GM21423 (cell line): ENCODE results near the gene CAV1.
"Not testable (repeated sequence)": the region's sequence is repeated elsewhere in the genome, so short reads cannot be mapped to it uniquely, and the experiment has no call there.

Source experiments
- ATAC-seq: cut with Tn5 transposase; IDR thresholded peaks from one replicate; pipeline ENCODE4 v1.9.1; 2021; ENCODE audit warnings: mild to moderate bottlenecking, moderate library complexity; ENCODE audit not compliant: unreplicated experiment

CAV1 gene

DNA sequence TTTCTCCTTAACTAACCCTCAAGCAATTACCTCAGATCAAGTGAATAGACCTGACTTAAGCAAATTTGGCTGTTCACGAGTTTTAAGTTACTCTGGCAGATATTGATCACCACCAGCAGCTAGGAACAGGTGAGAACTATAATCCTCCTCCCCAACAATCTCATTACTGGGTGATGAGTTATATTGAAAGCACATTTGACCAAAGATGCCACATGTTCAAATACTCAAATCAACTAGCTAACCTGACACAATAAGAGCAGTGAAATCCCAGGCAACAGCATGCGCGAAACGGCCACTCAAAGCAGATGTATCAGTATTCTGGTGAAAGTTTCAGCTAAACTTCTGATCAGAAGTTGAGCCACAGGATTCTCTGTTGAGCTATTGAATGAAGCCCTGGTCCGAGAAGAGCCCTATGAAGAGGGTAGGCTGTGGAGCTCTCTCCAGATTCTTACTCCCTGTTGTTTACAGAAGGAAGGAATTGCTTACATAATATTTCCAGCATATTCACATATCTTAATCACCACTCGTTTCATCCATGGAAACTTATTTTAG is 52.6 kb downstream of the CAV1 start:
- ATAC-seq, result peak; percentile 74

GRCh38 chr7:116578526-116578925 is 53.7 kb downstream of the CAV1 start:
- ATAC-seq, result no peak

GRCh38 chr7:116579322-116579721 is 54.5 kb downstream of the CAV1 start:
- no peak for ATAC-seq

GRCh38 chr7:116579835-116580234 is 55.0 kb downstream of the CAV1 start:
- no peak for ATAC-seq

DNA sequence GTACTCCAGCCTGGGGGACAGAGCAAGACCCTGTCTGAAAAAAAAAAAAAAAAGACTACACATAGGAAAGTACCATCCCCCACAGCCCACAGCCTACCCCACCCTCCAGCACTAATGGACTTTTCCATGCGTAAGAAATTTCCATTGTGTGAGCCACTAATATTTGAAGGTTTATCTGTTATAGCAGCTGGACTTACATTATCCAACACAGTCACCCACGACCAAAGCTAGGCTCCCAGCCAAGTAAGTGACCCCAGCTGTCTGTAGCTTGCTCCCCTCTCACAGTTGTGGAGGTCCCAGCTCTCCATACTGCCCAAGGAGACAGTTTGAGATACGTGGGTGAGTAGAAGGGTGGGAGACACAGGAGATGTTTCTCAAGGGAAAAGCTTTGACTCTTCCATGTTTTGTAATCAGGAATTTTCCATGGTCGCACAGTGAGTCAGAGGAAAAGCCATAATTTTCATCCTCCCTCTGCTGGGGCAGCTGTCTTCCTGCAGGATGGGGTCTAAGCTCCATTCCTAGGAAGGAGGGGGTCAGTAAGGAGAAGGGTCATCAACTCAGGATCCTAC is 57.4 kb downstream of the CAV1 start:
- no peak for ATAC-seq

GRCh38 chr7:116582806-116583444 is 58.1 kb downstream of the CAV1 start:
- no peak for ATAC-seq

GRCh38 chr7:116583653-116584052 is 58.8 kb downstream of the CAV1 start:
- peak; percentile 95 for ATAC-seq

GRCh38 chr7:116584721-116585120 is 59.9 kb downstream of the CAV1 start:
- no peak for ATAC-seq

GRCh38 chr7:116585392-116585791 is 60.6 kb downstream of the CAV1 start:
- no peak for ATAC-seq

DNA sequence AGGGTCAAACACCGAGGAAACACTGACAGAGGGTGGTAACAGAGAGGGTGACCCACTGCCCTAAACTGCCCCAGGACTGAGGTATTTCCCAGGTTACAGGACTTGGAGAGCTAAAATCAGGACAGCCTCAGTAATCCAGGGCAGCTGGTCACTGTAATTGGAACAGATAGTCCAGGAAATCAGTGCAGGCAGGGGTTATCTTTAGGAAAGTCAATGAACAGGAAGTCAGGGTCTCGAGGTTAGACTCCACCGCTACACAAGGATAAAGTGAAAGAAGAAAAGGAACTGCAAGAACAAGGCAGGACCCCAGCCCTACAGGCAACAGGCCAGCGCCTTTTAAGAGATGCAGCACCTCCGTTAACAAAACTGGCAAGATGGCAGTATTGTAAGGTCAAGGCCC is 61.1 kb downstream of the CAV1 start:
- ATAC-seq, result no peak

- not testable (repeated sequence) for ATAC-seq
These were observed 62.4 kb downstream of the CAV1 start for GRCh38 chr7:116587200-116587599.

DNA sequence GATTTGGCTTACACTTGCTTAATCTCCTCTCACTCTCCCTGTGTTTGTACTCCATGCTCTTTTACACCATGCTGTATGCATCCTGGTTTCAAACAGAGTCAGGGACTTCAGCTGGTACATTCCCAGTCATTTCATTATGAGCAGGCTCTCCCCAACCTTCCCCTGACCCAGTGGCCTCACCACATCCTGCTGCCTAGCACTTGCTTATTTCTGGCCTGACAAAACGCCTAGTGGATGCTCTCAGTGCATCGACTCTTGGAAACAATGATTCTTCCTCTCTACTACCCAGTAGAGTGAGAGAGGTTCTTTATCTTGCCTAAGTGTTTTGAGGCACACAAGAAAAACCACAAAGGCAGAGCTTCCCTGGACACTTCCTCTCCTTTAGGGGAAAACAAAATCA is 63.4 kb downstream of the CAV1 start:
- ATAC-seq, result peak; percentile 69

GRCh38 chr7:116588641-116589594 is 64.1 kb downstream of the CAV1 start:
- no peak for ATAC-seq

- no peak for ATAC-seq
These were observed 66.6 kb downstream of the CAV1 start for GRCh38 chr7:116591202-116592040.

GRCh38 chr7:116592041-116592355 is 67.2 kb downstream of the CAV1 start:
- ATAC-seq, result no peak

DNA sequence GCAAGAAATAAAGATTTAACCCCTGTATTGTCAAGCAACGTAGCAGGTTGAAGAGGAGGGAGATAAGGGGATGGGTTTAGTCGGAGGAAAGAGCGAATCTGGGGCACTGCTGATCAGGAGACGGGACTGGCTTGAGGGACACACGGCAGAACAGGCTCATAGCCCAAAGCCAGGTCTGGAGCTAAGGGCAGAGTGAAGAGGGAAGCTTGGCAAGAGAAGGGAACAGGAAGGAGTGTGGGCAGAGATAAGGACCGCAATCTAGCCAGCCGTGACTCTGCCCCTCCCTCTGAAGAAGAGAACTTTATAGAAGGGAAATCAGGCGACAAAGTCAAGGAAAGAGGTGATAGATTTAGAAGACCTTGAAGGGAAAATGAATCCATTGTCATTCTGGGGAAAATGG is 67.6 kb downstream of the CAV1 start:
- no peak for ATAC-seq

DNA sequence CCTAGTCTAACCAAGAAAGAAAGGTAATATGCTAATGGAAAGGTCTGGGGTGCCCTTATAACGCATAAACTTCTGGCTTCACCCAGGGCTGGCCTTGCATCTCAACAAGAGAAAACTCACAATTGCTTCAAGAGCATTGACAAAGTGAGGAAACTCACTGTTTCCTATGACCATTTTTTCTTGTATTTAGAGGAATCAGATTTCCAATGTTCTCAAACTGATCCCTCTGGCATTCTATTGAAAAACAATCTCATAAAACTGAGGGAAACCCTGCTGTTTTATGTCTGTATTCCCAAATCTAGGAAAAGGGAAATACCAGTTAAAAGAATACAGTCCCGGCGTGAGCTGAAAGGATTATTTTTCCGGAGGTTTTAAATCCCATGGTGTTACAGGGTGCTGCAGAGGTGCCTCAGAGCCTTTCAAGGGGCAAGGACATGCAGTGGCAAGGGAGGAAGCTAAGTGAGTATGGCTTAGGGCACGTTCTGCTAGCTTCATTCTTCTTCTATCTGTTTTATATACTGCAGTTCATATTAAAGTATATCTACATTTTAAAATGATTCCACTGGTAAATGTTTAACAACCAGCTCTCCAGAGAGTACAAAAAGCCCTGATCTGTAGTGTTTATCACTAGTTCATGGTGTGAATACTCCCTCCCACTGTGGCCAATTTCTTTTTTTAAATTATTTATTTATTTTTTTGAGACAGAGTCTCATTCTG is 68.7 kb downstream of the CAV1 start:
- ATAC-seq, result no peak

- no peak for ATAC-seq
These were observed 70.2 kb downstream of the CAV1 start for GRCh38 chr7:116595063-116595462.

GRCh38 chr7:116597384-116597783 is 72.5 kb downstream of the CAV1 start:
- ATAC-seq, result no peak

- no peak for ATAC-seq
These were observed 73.4 kb downstream of the CAV1 start for GRCh38 chr7:116598278-116598677.
